Lung (tissue), 12 donors: Measurements from ENCODE around the gene MRPL1. TPM values are rescaled to one million over a fixed set of nuclear protein-coding genes. Genes with fewer than 3 reads are reported as not detected.

Experiments used
- ATAC-seq: fragments of 200-7000 bp; cut with Tn5 transposase; one replicate; pipeline ENCODE4 v1.9.1; 2020; ENCODE audit warnings: moderate number of reproducible peaks; ENCODE audit not compliant: insufficient read depth, low FRiP score
- DNase-seq, 3 donors: peaks; one replicate each; pipeline ENCODE4 v3.0.0-alpha.2; 2013 to 2017
- H3K27ac ChIP-seq, 2 donors: one replicate each; pipeline ENCODE4 v1.5.1; 2013; ENCODE audit warnings: mild to moderate bottlenecking in 2 of 2, moderate library complexity in 2 of 2, control low read depth in 1 of 2, inconsistent platforms in 1 of 2, low read depth in 1 of 2, low read length in 1 of 2
- H3K27me3 ChIP-seq, 3 donors: one replicate each; pipeline ENCODE4 v1.5.1; 2013; ENCODE audit warnings: low read length in 2 of 3; ENCODE audit not compliant: control insufficient read depth in 3 of 3, insufficient read depth in 3 of 3
- H3K36me3 ChIP-seq, 4 donors: one replicate each; pipeline ENCODE4 v1.5.1; 2013; ENCODE audit warnings: low read length in 4 of 4, mild to moderate bottlenecking in 1 of 4, moderate library complexity in 1 of 4; ENCODE audit not compliant: control insufficient read depth in 4 of 4, insufficient read depth in 4 of 4
- H3K4me1 ChIP-seq, 5 donors: one replicate each; pipeline ENCODE4 v1.5.1; 2013; ENCODE audit warnings: low read length in 5 of 5, mild to moderate bottlenecking in 2 of 5, moderate library complexity in 1 of 5; ENCODE audit not compliant: control insufficient read depth in 5 of 5, insufficient read depth in 5 of 5
- H3K4me3 ChIP-seq: one replicate; pipeline ENCODE4 v1.5.1; 2013; ENCODE audit warnings: mild to moderate bottlenecking, control low read depth, moderate library complexity
- H3K9ac ChIP-seq, 2 donors: one replicate each; pipeline ENCODE4 v1.5.1; 2013; ENCODE audit warnings: low read length in 2 of 2, control low read depth in 1 of 2; ENCODE audit not compliant: insufficient read depth in 1 of 2
- H3K9me3 ChIP-seq, 4 donors: one replicate each; pipeline ENCODE4 v1.5.1; 2013; ENCODE audit warnings: low read length in 3 of 4, mild to moderate bottlenecking in 1 of 4, moderate library complexity in 1 of 4; ENCODE audit not compliant: control insufficient read depth in 4 of 4, insufficient read depth in 3 of 4
- CTCF ChIP-seq: IDR thresholded peaks from 2 replicates; pipeline ENCODE4 v1.5.1; 2012; ENCODE audit warnings: mild to moderate bottlenecking; ENCODE audit errors: control extremely low read depth, extremely low read depth
- WGBS, 2 donors: extraction: QIAGEN DNeasy Blood & Tissue Kit; methylation state at CpG; one replicate each; pipeline ENCODE4 v1.1.7; 2013; 5-methylcytosine and 5-hydroxymethylcytosine counted together
- polyA plus RNA-seq, 2 donors: library from polyadenylated mRNA; stranded (reverse); fragments of 200-250 nt; gene quantifications; one replicate each; pipeline ENCODE4 v1.2.1, GENCODE V29; 2013
- total RNA-seq, 2 donors: library from RNA; depleted of rRNA in 1 of 2; stranded (reverse); fragments of >200 nt in 1 of 2; gene quantifications; one replicate each; pipeline ENCODE4 v1.2.1, GENCODE V29; 2014 to 2021
- donor health status: control.
- donor health status: control.
- donor health status: Bipolar disorder and iron deficiency.
- donor health status: healthy.
- donor health status: DM: yes; HTN: yes; CAD: no.

MRPL1 gene
- total and polyA plus RNA-seq, 4 donors = 19.9 to 45.4 (median 26.1) TPM

GRCh38 chr4:77958897-77959296 is 96.3 kb downstream of the MRPL1 start:
- Histone ChIP-seq H3K4me3 (no peak overlapping the region), H3K9ac (no peak overlapping the region), H3K27ac (no peak overlapping the region), H3K36me3 (peaks cover 0 to 4% (median 2%) of the 10 kb centered on the region in 4 donors), H3K27me3 (no peaks in the 10 kb centered on the region), H3K4me1 (no peaks in the 10 kb centered on the region), H3K9me3 (no peaks in the 10 kb centered on the region)
- ATAC-seq = no peak
- no peak for DNase-seq
- TF ChIP-seq CTCF = no peak
- 82 to 87% methylated on average over 2 of the region's 2 CpGs for WGBS, 2 donors

GRCh38 chr4:77959566-77960338 is 97.1 kb downstream of the MRPL1 start:
- no peak overlapping the region for H3K27ac ChIP-seq
- 58 to 66% methylated on average over 6 of the region's 6 CpGs for WGBS, 2 donors
- no peak overlapping the region for H3K4me3 ChIP-seq
- peaks cover 0 to 2% (median 2%) of the 10 kb centered on the region in 4 donors for H3K36me3 ChIP-seq
- H3K27me3 ChIP-seq = no peaks in the 10 kb centered on the region
- no peak overlapping the region for H3K9ac ChIP-seq
- TF ChIP-seq CTCF = peak; percentile 13
- no peaks in the 10 kb centered on the region for H3K9me3 ChIP-seq
- H3K4me1 ChIP-seq = no peaks in the 10 kb centered on the region
- ATAC-seq (no peak), DNase-seq (peak in 2 of 3 donors; percentile 74 to 84)

GRCh38 chr4:77960367-77960766 is 97.7 kb downstream of the MRPL1 start:
- Histone ChIP-seq H3K4me3 (no peak overlapping the region), H3K27ac (no peak overlapping the region), H3K36me3 (no peaks in the 10 kb centered on the region), H3K9ac (no peak overlapping the region), H3K27me3 (no peaks in the 10 kb centered on the region), H3K4me1 (no peaks in the 10 kb centered on the region), H3K9me3 (no peaks in the 10 kb centered on the region)
- no peak for ATAC-seq
- 90 to 92% methylated on average over 5 of the region's 5 CpGs for WGBS, 2 donors
- DNase-seq = no peak
- TF ChIP-seq CTCF = no peak
